SU-DHL-6 (cell line): ENCODE results near the gene SLC43A3.

Source experiments
- EZH2phosphoT487 ChIP-seq: fragments of 200-600 bp; sonication (generic), shearing (Covaris generic); conservative IDR thresholded peaks from 2 replicates; pipeline ENCODE4 v1.6.1; 2018; ENCODE audit warnings: mild to moderate bottlenecking, antibody characterized with exemption, low read length, moderate library complexity, mixed read lengths
- TF ChIP-seq, protein P1 (sequence below): fragments of 200-600 bp; sonication (generic); IDR thresholded peaks from one replicate; pipeline ENCODE4 v1.5.1; 2017; ENCODE audit warnings: antibody characterized with exemption, mild to moderate bottlenecking, low read length, moderate library complexity; ENCODE audit not compliant: insufficient read depth, poor library complexity, severe bottlenecking

DNA sequence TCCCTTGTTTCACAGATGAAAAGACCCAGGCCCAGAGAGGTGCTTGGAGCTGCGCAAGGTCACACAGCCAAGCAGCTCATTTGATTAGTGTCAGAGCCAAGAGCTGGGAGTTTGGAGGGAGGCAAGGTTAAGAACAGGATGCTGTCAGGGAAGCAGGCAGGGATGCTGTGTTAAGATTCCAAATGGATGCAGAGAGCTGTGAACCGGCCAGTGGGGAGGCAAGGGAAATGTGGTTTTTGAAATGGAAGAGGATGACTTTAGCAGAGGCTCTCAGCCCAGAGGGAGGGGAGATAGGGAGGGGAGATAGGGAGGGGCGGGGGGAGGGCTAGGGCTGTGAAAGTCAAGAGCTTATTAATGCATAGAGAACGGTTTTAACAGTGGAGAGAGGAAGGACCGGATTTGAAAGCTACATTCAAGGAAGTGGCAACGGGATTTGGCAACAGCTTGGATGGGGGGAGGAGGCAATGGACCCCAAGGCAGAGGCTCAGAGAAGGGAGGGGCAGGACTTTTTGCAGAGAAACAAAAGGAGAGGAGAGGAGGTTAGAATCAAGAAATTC lies 46.4 kb upstream of the SLC43A3 start:
- TF ChIP-seq, protein P1, sequence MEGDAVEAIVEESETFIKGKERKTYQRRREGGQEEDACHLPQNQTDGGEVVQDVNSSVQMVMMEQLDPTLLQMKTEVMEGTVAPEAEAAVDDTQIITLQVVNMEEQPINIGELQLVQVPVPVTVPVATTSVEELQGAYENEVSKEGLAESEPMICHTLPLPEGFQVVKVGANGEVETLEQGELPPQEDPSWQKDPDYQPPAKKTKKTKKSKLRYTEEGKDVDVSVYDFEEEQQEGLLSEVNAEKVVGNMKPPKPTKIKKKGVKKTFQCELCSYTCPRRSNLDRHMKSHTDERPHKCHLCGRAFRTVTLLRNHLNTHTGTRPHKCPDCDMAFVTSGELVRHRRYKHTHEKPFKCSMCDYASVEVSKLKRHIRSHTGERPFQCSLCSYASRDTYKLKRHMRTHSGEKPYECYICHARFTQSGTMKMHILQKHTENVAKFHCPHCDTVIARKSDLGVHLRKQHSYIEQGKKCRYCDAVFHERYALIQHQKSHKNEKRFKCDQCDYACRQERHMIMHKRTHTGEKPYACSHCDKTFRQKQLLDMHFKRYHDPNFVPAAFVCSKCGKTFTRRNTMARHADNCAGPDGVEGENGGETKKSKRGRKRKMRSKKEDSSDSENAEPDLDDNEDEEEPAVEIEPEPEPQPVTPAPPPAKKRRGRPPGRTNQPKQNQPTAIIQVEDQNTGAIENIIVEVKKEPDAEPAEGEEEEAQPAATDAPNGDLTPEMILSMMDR, result no peak
- no peak for TF ChIP-seq EZH2phosphoT487
